NCI-H2029 treated with DMSO at 0.1 percent for 48 hours (cell line): ENCODE results near the gene GATAD2B.
"Not testable (repeated sequence)": the region's sequence is repeated elsewhere in the genome, so short reads cannot be mapped to it uniquely, and the experiment has no call there.

Experiments
- DNase-seq: peaks from one replicate; lab custom pipeline; 2025; lab: John Stamatoyannopoulos, UW

Gene GATAD2B

GRCh38 chr1:153888533-153888932, 34.2 kb downstream of the GATAD2B start:
- no peak for DNase-seq

GRCh38 chr1:153886127-153886526, 36.6 kb downstream of the GATAD2B start:
- no peak for DNase-seq

GRCh38 chr1:153883223-153883622, 39.5 kb downstream of the GATAD2B start:
- DNase-seq = no peak

GRCh38 chr1:153882296-153882912, 40.4 kb downstream of the GATAD2B start:
- DNase-seq = no peak

GRCh38 chr1:153881751-153882150, 41.0 kb downstream of the GATAD2B start:
- peak; percentile 75 for DNase-seq

- DNase-seq = peak; percentile 98
Observed at GRCh38 chr1:153880962-153881361, 41.8 kb downstream of the GATAD2B start.

GRCh38 chr1:153880024-153880423, 42.7 kb downstream of the GATAD2B start:
- DNase-seq = no peak

GRCh38 chr1:153877112-153877511, 45.7 kb downstream of the GATAD2B start:
- DNase-seq = no peak

GRCh38 chr1:153872934-153873333, 49.8 kb downstream of the GATAD2B start:
- no peak for DNase-seq

GRCh38 chr1:153872331-153872730, 50.4 kb downstream of the GATAD2B start:
- no peak for DNase-seq

GRCh38 chr1:153869486-153869885, 53.3 kb downstream of the GATAD2B start:
- DNase-seq = no peak

GRCh38 chr1:153866045-153866850, 56.5 kb downstream of the GATAD2B start:
- DNase-seq = no peak

- DNase-seq = no peak
Observed at GRCh38 chr1:153860285-153860684, 62.5 kb downstream of the GATAD2B start.

- no peak for DNase-seq
Observed at GRCh38 chr1:153857505-153857904, 65.3 kb downstream of the GATAD2B start.

- no peak for DNase-seq
Observed at GRCh38 chr1:153856763-153857162, 66.0 kb downstream of the GATAD2B start.

GRCh38 chr1:153852170-153852569, 70.6 kb downstream of the GATAD2B start:
- no peak for DNase-seq

- no peak for DNase-seq
Observed at GRCh38 chr1:153849487-153850185, 73.1 kb downstream of the GATAD2B start.

GRCh38 chr1:153848805-153849204, 74.0 kb downstream of the GATAD2B start:
- no peak for DNase-seq

GRCh38 chr1:153845158-153845557, 77.6 kb downstream of the GATAD2B start:
- DNase-seq = no peak

- DNase-seq = not testable (repeated sequence)
Observed at GRCh38 chr1:153844349-153844748, 78.4 kb downstream of the GATAD2B start.

GRCh38 chr1:153842006-153842471, 80.7 kb downstream of the GATAD2B start:
- peak; percentile 93 for DNase-seq

GRCh38 chr1:153841463-153841994, 81.2 kb downstream of the GATAD2B start:
- no peak for DNase-seq

GRCh38 chr1:153840774-153841173, 82.0 kb downstream of the GATAD2B start:
- DNase-seq = not testable (repeated sequence)
